ENCODE data around the gene SPAG16. TPM values are rescaled to one million over a fixed set of nuclear protein-coding genes. Genes with fewer than 3 reads are reported as not detected.

The SPAG16 gene
- total RNA-seq, 1 donor from 2014 or later = 14.4 TPM

DNA sequence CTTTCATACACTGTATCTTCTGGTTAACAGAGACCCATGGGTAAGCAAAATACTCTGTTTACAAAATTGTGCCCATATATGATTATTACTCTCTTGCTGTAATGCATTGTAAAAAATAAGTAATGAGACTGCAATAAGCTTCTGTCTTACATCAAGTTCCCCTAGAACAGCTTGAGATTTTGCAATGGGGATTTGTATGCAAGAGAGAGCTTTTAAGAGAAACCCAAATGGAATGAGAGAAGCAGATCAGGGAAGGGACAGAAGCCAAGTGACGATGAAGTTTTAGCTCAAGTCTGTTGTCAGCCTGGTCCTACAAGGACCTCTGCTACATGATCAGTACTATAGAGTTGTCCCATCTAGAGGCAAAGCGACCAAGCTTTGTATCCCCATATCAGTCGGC lies 908.4 kb downstream of the SPAG16 start:
- Mint-ChIP-seq H3K27ac (ENCODE audit: unreplicated experiment) (no peak overlapping the region), H3K9me3 (ENCODE audit: unreplicated experiment) (no peaks in the 10 kb centered on the region), H3K36me3 (ENCODE audit: low read depth, unreplicated experiment) (no peaks in the 10 kb centered on the region), H3K4me1 (ENCODE audit: unreplicated experiment) (no peaks in the 10 kb centered on the region), H3K4me3 (ENCODE audit: unreplicated experiment) (no peak overlapping the region), H3K27me3 (ENCODE audit: unreplicated experiment) (no peaks in the 10 kb centered on the region)
- TF ChIP-seq, protein P1, sequence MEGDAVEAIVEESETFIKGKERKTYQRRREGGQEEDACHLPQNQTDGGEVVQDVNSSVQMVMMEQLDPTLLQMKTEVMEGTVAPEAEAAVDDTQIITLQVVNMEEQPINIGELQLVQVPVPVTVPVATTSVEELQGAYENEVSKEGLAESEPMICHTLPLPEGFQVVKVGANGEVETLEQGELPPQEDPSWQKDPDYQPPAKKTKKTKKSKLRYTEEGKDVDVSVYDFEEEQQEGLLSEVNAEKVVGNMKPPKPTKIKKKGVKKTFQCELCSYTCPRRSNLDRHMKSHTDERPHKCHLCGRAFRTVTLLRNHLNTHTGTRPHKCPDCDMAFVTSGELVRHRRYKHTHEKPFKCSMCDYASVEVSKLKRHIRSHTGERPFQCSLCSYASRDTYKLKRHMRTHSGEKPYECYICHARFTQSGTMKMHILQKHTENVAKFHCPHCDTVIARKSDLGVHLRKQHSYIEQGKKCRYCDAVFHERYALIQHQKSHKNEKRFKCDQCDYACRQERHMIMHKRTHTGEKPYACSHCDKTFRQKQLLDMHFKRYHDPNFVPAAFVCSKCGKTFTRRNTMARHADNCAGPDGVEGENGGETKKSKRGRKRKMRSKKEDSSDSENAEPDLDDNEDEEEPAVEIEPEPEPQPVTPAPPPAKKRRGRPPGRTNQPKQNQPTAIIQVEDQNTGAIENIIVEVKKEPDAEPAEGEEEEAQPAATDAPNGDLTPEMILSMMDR (IDR thresholded peaks at IDR 0.05; ENCODE audit: unreplicated experiment) = no peak
- DNase-seq (ENCODE audit: low spot score) = no peak

DNA sequence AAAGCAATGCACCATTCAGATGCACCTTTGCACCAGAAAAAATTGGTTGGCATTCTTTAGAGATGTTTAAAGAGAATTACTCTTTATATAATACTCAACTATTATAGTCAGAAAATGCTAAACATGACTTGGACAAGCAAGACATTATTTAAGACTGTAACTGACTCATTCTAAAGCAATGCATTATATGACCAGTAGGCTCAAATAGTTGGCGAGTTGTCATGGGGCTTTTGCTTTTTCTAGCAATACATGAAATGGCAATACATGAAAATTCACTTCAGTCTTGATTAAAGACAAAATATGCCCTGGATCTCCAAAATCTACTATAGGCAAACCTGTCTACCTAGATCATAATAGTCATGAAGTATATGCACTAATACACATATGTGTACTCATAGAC lies 909.7 kb downstream of the SPAG16 start:
- no peaks in the 10 kb centered on the region for H3K36me3 Mint-ChIP-seq (ENCODE audit: low read depth, unreplicated experiment)
- TF ChIP-seq, protein P1 (IDR thresholded peaks at IDR 0.05; ENCODE audit: unreplicated experiment) = no peak
- peaks cover 3% of the 10 kb centered on the region for H3K27me3 Mint-ChIP-seq (ENCODE audit: unreplicated experiment)
- no peaks in the 10 kb centered on the region for H3K4me1 Mint-ChIP-seq (ENCODE audit: unreplicated experiment)
- H3K27ac Mint-ChIP-seq (ENCODE audit: unreplicated experiment) = no peak overlapping the region
- no peaks in the 10 kb centered on the region for H3K9me3 Mint-ChIP-seq (ENCODE audit: unreplicated experiment)
- no peak overlapping the region for H3K4me3 Mint-ChIP-seq (ENCODE audit: unreplicated experiment)
- no peak for DNase-seq (ENCODE audit: low spot score)

DNA sequence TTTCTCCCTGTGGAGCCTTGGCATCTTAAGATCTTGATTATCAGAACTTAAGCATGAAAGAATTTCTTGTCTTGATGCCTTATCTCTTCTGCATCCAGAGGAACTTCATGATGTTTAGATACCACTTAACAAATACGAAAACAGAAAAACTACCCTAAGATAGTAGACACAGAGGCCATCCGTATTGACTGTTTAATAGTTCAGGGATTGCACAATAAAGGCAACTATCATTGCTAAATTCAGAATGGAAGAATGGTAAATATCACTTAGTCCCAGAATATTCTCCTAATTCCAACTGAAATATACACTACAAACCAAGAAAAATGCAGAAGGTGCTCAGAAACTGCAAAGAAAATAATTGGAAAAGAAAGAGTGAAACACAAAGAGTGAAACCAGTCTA lies 912.0 kb downstream of the SPAG16 start:
- Mint-ChIP-seq H3K27me3 (ENCODE audit: unreplicated experiment) (peaks cover 4% of the 10 kb centered on the region), H3K27ac (ENCODE audit: unreplicated experiment) (no peak overlapping the region), H3K4me3 (ENCODE audit: unreplicated experiment) (no peak overlapping the region), H3K36me3 (ENCODE audit: low read depth, unreplicated experiment) (no peaks in the 10 kb centered on the region), H3K9me3 (ENCODE audit: unreplicated experiment) (no peaks in the 10 kb centered on the region), H3K4me1 (ENCODE audit: unreplicated experiment) (no peaks in the 10 kb centered on the region)
- no peak for DNase-seq (ENCODE audit: low spot score)
- TF ChIP-seq, protein P1 (IDR thresholded peaks at IDR 0.05; ENCODE audit: unreplicated experiment) = no peak

DNA sequence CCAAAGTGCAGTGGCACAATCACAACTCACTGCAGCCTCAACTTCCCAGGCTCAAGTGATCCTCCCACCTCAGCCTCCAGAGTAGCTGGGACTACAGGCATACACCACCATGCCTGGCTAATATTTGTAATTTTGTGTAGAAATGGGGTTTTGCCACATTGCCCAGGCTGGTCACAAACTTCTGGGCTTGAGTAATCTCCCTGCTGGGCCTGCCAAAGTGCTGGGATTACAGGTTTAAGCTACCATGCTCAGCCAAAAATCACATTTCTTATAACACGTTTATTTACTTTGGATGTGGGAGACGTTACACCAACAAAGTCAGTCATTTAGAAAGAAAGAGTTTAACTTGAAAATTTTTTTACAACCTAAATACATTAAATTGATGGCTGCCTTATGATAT lies 917.6 kb downstream of the SPAG16 start:
- no peaks in the 10 kb centered on the region for H3K9me3 Mint-ChIP-seq (ENCODE audit: unreplicated experiment)
- peaks cover 7% of the 10 kb centered on the region for H3K27me3 Mint-ChIP-seq (ENCODE audit: unreplicated experiment)
- H3K4me3 Mint-ChIP-seq (ENCODE audit: unreplicated experiment) = no peak overlapping the region
- no peaks in the 10 kb centered on the region for H3K36me3 Mint-ChIP-seq (ENCODE audit: low read depth, unreplicated experiment)
- no peak overlapping the region for H3K27ac Mint-ChIP-seq (ENCODE audit: unreplicated experiment)
- H3K4me1 Mint-ChIP-seq (ENCODE audit: unreplicated experiment) = no peaks in the 10 kb centered on the region
- no peak for DNase-seq (ENCODE audit: low spot score)
- TF ChIP-seq, protein P1 (IDR thresholded peaks at IDR 0.05; ENCODE audit: unreplicated experiment) = no peak

DNA sequence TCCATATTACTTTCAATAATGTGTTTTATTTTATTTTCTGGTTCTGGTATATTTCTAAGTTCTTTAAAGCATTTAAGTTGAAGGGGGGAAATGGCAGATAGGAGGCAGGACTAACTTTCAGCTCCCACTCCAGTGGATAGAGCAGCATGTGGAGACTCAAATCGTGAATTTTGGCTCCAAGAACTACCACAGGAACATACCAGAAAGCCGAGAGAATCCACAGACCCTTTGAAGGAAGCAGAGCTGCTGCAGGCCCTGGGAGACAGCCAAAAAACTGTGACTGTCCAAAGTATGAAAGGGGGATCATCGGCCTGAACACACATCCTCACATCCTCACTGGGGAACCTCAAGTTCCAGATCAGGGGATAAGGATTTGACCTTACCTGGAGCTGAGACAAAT lies 919.0 kb downstream of the SPAG16 start:
- no peak overlapping the region for H3K27ac Mint-ChIP-seq (ENCODE audit: unreplicated experiment)
- H3K27me3 Mint-ChIP-seq (ENCODE audit: unreplicated experiment) = peaks cover 5% of the 10 kb centered on the region

More for the DNA sequence above, 919.0 kb downstream of the SPAG16 start:
- Mint-ChIP-seq H3K36me3 (ENCODE audit: low read depth, unreplicated experiment) (no peaks in the 10 kb centered on the region), H3K4me1 (ENCODE audit: unreplicated experiment) (no peaks in the 10 kb centered on the region), H3K4me3 (ENCODE audit: unreplicated experiment) (no peak overlapping the region), H3K9me3 (ENCODE audit: unreplicated experiment) (no peaks in the 10 kb centered on the region)
- TF ChIP-seq, protein P1 (IDR thresholded peaks at IDR 0.05; ENCODE audit: unreplicated experiment) = no peak
- no peak for DNase-seq (ENCODE audit: low spot score)

All from endothelial cell (in vitro differentiated cells).